GM03348 (cell line): Measurements from ENCODE around the gene CERS6.

Experiments
- DNase-seq: peaks from one replicate; pipeline ENCODE4 v3.0.0; 2012; ENCODE audit warnings: low spot score

The CERS6 gene

DNA sequence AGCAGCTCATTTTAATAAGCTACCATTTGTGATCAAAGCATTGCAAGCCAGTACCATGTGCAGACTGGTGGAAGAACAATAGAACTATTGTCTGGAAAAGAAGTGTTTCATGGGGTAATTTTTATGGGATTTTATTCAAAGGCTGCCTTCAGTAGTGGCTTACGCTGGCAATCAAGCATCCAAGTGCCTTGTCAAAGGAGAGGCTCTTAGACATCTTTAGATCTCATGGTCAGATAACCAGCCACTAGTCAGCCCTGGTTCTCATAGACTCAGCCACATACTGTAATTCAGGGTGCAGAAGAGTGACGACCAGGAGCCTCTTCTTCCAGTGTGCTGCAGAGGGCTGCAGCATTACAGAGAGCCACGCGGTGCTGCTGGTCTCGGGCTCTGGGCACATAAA, 247.9 kb downstream of the CERS6 start:
- no peak for DNase-seq

DNA sequence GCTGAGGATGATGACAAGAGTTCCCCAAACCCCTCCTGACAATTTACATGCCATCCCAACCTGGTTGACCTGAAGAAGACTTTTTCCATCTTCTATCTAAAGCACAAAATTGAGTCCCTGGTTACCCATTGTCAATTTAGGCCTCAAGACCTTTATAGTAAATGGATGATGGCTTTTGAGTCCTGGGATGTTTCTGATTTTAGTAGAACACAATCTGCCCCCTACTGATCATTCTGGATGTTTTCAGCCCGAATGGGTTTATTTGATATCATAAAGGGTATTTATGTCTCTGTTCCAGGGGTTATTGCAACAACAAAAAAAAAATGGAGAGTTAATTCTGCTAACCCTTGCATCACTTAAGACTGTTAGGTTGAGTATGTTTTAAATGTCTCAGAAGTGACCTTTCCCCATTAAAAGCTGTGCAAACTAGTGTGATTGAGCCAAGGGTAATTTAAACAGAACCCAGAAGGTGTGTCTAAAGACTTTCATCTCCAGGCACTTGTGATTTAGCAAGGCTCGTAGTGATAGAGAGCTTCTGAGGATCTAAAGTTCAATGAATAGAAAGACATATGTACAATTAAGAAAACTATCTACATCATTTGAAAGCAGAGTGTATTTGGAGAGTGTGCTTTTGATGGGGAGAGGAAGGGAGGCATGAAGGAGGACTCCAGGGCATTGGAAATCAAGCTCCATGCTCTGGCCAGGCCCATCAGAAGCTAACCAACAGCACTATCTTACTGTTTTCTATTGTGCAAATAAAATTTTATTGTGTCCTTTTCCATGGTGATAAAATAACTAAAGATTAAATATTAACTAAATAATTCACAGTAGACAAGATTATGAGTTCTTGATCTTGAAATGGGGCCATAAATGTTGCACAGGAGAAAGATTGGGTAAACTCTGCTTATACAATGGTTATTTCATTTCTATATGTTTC, 249.7 kb downstream of the CERS6 start:
- peak; percentile 50 for DNase-seq

GRCh38 chr2:168706806-168707205, 250.7 kb downstream of the CERS6 start:
- no peak for DNase-seq

GRCh38 chr2:168708080-168708479, 252.0 kb downstream of the CERS6 start:
- no peak for DNase-seq

DNA sequence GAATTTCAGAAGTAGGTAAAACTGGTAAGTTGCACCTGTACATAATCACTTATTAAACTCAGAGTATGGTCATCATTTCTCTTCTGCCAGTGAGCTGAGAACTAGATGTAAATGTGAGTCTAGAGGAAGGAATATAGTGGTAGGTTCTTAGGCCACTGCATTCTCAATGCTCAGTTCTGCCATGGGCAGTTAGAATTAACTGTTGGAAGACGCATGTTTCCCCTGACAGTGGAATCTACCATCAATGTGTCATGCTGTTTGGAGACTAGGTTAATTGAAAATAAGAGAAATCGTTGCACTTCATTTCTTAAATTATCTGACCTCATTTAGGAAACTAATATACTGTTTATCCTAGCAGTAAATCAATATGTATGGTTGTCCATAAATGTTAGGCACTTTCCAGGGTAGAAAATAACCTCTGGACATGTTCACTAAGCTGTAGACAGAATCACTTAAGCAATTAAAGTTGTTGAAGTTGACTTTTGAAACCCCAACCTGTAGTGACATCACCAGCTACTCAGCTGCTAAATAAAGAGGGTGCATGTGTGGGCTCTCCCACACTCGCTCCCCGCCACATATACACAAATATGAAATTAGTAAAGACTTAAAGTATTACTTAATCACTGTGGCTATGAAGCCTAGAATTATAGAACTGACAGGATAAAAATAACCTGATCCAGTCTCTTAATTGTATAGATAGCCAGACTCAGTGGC, 254.8 kb downstream of the CERS6 start:
- no peak for DNase-seq

- no peak for DNase-seq
These were observed 256.0 kb downstream of the CERS6 start for GRCh38 chr2:168712053-168712452.

DNA sequence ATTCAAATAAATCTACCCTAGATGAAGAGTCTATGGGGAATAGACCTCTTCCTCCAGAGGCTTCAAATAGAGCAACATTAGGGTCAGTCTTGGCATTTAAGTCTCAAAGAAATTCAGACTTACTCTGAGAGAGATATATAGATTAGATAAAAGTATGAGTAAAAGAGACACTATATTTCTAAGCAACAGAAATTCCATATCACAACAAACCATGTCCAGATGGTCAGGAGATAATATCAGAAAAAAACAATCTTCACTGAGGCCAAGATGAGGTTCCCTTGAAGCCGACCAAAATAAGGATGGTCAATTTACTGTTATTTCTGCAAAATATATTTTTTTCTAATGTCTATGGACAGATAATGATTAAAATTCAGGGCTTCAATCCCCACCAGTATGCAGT, 257.3 kb downstream of the CERS6 start:
- DNase-seq = no peak

DNA sequence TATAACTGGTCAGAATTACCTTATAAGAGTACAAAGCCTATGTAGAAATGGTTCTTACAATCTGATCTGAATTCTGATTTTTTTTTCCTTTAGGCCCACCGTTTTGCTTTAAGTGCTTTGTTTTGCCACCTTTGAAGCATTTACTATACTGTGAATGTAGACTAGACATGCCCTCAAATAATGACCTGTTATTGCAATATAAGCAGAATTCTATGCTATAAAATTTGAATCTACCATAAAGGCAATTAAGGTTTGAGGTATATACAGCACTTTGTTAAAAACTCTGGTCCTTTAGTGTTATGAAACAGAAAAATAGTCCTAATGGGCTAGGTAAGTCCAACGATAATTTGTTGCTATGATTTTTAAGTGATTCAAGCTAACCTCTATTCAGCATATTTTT, 259.8 kb downstream of the CERS6 start:
- no peak for DNase-seq

DNA sequence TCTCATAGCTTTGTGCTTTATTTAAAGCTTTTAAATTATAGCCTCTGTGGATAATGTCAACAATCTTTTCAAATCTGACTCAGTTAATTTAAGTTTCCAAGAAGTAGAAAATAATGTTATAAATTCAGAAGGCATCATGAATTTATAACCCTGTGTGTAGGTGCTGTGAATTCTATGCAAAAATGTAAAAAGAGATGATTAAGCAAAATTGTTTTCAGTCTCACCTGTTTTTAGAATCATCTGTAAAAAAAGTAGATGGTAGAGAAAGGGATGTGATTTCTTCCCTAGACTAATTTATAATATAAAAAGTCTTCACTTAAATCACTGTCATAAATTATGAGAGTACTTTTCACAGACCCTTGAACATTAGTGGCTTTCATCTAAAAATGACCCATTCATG, 260.8 kb downstream of the CERS6 start:
- DNase-seq = no peak

GRCh38 chr2:168717790-168718502, 261.9 kb downstream of the CERS6 start:
- no peak for DNase-seq

DNA sequence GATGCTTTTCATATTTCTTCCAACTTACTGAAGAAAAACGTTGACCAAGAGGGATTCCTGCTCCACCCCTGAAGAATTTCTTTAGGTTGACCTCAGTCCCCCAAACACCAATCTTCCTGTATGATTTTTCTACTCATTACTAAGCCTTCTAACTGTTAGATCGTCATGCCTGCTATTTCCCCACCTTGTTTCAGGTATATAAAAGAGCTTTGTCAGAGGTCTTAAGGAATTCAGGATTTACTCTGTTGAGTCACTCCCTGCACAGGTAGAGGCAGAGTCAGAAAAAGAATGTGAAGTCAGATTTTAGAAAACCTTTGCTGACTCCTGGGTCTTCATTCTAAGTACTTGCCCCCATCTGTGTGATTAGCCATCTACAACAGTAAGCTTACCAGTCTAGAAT, 262.6 kb downstream of the CERS6 start:
- DNase-seq = no peak

DNA sequence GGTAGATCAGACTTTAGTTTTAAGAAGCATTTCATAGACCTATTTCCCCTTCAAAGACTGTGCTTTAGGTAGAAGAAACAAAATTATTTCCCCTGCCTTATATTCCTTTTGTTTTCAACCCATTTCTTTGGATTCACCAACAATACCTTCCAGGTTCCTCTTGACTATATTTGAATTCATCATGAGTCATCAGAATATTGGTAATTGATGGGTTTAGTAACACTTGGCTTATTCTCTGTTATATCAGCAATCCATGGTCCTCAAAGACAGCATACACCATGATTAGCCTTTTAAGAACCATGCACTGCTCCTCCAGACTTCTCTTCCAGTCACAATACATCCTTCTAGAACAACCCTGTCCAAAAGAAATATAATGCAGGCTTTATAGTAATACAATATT, 263.4 kb downstream of the CERS6 start:
- DNase-seq = no peak

DNA sequence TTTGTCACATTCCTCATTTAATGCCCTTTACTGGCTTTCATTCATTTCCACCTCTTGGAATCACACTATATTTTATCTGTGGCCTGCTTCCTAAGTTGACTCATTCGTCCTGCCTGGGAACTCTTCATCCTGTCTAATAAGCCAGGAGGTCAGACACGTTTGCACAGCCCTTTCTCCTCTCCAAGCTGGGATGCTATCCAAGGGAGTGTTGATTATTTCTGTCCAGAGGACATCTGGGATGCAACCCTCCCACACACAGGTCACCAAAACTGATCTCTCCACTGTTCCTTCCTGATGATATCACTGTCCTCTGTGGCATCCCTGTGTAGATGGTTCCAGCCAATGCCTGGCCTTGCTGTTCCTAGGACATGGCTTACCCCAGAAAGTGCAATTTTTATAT, 266.5 kb downstream of the CERS6 start:
- DNase-seq = peak; percentile 44

GRCh38 chr2:168723275-168723899, 267.3 kb downstream of the CERS6 start:
- no peak for DNase-seq

GRCh38 chr2:168726375-168726774, 270.3 kb downstream of the CERS6 start:
- no peak for DNase-seq

DNA sequence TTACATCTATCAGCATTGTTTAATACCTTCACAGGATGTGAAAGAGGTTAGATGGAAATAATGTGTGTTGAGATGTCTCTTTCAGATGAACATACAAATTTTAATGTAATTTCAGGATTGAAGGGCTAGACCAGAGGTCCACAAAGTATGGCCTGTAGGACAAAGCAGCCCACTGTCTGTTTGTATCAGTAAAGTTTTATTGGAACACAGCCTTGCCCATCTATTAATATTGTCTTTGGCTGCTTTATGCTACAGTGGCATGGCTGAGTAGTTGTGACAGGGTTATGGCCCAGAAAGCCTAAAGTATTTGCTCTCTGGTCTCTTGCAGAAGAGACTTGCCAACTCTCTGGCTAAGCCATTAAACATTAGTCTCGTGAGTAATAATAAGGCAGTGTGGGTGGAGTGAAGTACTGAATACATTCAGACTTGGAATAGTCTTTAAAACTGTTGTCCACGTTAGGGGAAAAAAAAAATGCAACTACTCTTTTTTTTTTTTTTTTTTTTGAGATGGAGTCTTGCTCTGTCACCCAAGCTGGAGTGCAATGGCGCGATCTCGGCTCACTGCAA, 271.9 kb downstream of the CERS6 start:
- DNase-seq = no peak

DNA sequence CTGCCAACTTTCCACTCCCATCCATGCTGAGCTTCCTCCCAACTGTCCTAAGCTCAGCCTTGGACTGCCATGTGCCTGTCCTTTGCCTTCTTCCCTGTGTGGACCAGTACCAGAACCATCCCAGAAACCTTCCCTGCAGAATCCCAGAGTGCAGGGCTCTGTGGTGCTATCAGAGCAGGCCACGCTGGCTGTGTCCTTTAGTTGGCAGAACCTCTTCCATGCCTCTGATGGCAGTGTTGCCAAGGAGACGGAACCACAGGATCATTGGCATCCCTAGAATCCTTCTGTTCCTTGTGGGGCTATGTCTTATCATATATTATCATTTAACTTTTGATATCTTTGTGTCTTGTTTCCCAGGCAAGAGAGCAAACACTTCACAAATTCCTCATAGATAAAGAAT, 273.4 kb downstream of the CERS6 start:
- no peak for DNase-seq

DNA sequence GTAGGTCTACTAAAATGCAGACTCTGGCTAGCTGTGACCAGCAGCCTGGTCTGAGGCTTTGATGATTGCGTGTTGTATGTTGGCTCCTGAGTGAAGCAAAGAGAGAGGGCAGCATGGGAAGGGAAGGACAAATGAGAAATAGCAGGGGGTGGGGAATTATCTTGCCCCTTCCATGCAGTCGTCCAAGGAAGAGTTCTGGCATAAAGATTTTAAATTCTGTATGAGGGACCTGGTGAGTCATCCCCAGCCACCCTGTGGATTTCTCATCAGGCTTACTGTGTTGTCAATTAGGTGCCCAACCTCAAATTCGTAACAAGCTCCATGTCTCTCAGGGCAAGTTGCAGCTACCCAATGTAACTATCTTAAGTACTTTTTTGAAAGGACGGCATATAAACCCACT, 274.3 kb downstream of the CERS6 start:
- no peak for DNase-seq

- DNase-seq = no peak
These were observed 274.9 kb downstream of the CERS6 start for GRCh38 chr2:168731002-168731401.

DNA sequence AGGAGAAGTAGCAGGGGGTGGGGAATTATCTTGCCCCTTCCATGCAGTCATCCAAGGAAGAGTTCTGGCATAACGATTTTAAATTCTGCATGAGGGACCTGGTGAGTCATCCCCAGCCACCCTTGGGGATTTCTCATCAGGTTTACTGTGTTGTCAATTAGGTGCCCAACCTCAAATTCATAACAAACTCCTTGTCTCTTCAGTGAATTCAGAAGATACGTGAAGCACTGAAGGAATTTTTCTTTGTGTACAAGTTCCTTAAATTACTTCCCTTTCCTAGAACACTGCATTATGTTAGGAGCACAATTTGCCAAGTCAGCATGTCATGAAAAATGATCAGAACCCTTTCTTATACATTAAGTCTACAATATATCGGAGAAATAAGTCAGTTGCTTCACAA, 275.5 kb downstream of the CERS6 start:
- no peak for DNase-seq

DNA sequence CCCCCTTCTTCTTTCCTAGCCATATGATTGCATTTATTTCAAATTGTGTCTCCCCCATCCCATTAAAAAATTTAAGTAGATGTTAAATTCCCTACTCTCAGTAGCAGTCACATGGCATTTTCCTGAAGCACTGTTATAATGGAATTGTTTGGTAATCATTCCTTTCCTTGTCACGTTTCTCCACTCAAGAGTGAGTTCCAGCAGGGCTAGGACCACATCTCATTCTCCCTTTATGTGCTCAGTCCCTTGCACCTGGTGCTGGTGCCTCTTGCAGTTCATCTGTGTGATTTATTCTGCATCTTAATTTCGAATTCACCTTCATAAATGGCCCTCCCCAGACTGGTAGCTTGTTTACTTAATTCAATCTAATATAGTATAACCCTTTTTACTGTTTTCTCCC, 276.0 kb downstream of the CERS6 start:
- no peak for DNase-seq

DNA sequence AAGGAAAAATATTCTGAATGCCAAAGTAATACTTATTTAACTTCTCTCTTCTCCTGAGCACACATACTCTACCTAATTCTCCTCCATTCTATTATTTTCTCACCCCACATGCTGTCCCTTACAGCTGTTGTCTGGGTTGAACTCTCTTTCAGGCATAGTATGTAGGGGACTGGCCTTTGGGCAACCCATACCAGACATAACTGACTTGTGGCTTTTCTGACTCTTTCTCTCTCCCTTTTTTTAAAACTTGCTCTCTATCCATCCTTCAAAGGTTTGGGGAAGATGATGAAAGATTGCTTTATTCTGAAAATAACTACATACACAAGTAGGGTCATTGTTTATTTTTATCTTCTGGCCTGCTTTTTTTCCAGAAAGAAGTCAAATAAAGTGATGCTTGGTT, 276.4 kb downstream of the CERS6 start:
- no peak for DNase-seq
